Measurements from ENCODE around the gene HAND2.

Gene HAND2

GRCh38 chr4:173565281-173565680 lies 35.3 kb upstream of the HAND2 start:
- TF ChIP-seq TEAD4 (IDR thresholded peaks at IDR 0.05) (no peak), REST (IDR thresholded peaks at IDR 0.05; ENCODE audit: low read depth) (no peak), ZBTB7A (IDR thresholded peaks at IDR 0.05; ENCODE audit: low read depth) (no peak), CREB1 (IDR thresholded peaks at IDR 0.05; ENCODE audit: low read depth) (no peak)

- no peak for TF ChIP-seq REST (IDR thresholded peaks at IDR 0.05; ENCODE audit: low read depth)
- no peak for TF ChIP-seq CREB1 (IDR thresholded peaks at IDR 0.05; ENCODE audit: low read depth)
- TF ChIP-seq FOXM1 (IDR thresholded peaks at IDR 0.05; ENCODE audit: borderline replicate concordance, low read depth): no peak
- no peak for TF ChIP-seq MAX (IDR thresholded peaks at IDR 0.05)
- no peak for TF ChIP-seq RAD21 (IDR thresholded peaks at IDR 0.05; ENCODE audit: low read depth)
These were observed 34.4 kb upstream of the HAND2 start for GRCh38 chr4:173564461-173564860.

- no peak for TF ChIP-seq MAX (IDR thresholded peaks at IDR 0.05)
- no peak for TF ChIP-seq TEAD4 (IDR thresholded peaks at IDR 0.05)
- TF ChIP-seq ZBTB7A (IDR thresholded peaks at IDR 0.05; ENCODE audit: low read depth): no peak
- TF ChIP-seq NFIC (IDR thresholded peaks at IDR 0.05): no peak
- TF ChIP-seq TAF1 (IDR thresholded peaks at IDR 0.05; ENCODE audit: low read depth): no peak
- no peak for TF ChIP-seq FOXM1 (IDR thresholded peaks at IDR 0.05; ENCODE audit: borderline replicate concordance, low read depth)
- TF ChIP-seq CREB1 (IDR thresholded peaks at IDR 0.05; ENCODE audit: low read depth): no peak
- no peak for TF ChIP-seq CEBPB (IDR thresholded peaks at IDR 0.05)
These were observed 30.9 kb upstream of the HAND2 start for GRCh38 chr4:173560896-173561295.

GRCh38 chr4:173556398-173557131 lies 26.5 kb upstream of the HAND2 start:
- TF ChIP-seq TCF12 (IDR thresholded peaks at IDR 0.05; ENCODE audit: low read depth) (no peak), CREB1 (IDR thresholded peaks at IDR 0.05; ENCODE audit: low read depth) (no peak), REST (IDR thresholded peaks at IDR 0.05; ENCODE audit: low read depth) (no peak), ZBTB7A (IDR thresholded peaks at IDR 0.05; ENCODE audit: low read depth) (no peak), EP300 (IDR thresholded peaks at IDR 0.05; ENCODE audit: borderline replicate concordance) (no peak), FOXM1 (IDR thresholded peaks at IDR 0.05; ENCODE audit: borderline replicate concordance, low read depth) (no peak), MAX (IDR thresholded peaks at IDR 0.05) (no peak), TAF1 (IDR thresholded peaks at IDR 0.05; ENCODE audit: low read depth) (no peak), TEAD4 (IDR thresholded peaks at IDR 0.05) (no peak), NFIC (IDR thresholded peaks at IDR 0.05) (no peak), USF1 (IDR thresholded peaks at IDR 0.05) (no peak), EGR1 (IDR thresholded peaks at IDR 0.05) (no peak), YY1 (IDR thresholded peaks at IDR 0.05; ENCODE audit: low read depth) (no peak), RAD21 (IDR thresholded peaks at IDR 0.05; ENCODE audit: low read depth) (no peak), CEBPB (IDR thresholded peaks at IDR 0.05) (no peak)

GRCh38 chr4:173547889-173548288 lies 17.9 kb upstream of the HAND2 start:
- no peak for TF ChIP-seq CEBPB (IDR thresholded peaks at IDR 0.05)

Data from Ishikawa (cell line).